SHP77 (cell line): Measurements from ENCODE around the gene ZFYVE27.

Experiments
- DNase-seq, 2 experiments: peaks; one replicate each; lab custom pipeline; 2025; lab: John Stamatoyannopoulos, UW

ZFYVE27 gene

DNA sequence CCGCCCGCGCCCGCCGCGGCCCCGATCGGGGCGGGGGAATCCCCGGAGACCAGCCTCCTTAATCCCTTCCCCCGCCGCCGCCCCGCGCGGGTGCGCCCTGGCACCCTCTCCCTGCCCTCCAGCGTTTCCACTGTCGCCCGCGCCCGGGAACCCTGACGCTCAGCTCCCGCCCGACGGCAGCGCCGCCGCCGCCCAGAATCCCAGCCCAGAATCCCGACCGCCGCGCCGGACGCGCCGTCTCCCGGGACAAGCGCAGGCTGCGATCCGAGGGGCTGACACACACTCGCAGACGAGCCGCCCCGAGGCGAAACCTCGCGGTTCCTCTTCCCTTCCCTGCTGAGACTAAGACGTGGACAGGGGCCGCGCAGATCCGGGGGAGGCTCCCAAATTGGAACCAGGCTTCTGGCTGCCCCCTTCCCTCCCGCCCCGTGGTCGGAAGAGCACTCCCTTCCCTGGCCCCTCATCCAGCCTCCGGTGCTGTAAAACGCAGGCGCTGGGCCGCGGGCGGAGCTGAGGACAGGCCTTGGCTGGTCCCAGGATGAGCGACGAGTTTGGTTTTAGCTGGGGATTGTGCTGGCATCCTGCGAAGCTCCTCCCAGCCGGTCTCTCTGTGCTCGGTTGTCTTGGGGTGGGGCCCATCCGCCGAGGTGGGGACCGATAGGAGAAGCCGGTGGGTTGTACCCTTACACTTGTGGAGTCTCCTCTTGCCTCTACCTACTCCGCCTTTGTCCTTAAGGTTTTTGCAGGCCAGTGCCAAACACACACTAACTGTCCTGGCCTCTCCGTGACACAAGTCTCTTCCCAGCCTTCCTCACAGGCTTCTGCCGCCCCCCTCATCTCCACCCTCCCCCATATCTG, 22.3 kb upstream of the ZFYVE27 start:
- DNase-seq = peak in 1 of 2 experiments; percentile 14

DNA sequence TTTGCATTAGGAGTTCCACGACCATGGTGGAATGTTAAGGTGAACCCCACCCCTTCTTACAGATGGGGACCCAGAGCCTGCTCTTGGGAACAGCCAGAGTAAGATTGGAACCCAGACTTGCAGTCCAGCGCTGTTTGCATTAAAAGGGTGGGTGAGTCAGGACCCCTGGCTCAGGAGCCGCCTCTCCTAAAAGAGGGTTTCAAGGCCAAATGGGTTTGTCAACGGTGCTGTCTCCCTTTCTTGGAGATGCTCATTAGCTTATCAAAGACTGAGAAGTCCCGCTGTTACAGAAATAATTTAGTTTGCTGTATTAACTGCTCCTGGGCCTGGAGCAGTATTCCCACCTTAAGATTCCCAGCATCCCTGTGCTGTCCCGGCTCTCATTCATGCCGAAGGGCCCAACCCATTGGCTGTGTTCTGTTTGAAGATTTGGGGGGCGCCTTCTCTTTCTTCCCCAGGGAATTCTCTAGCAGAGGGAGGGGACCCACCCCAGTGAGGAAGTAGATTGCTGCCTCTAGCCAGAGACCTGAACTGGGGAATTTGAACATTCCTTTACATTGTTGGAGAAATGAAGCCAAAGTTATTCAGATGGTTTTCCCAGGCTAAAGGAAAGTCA, 21.6 kb upstream of the ZFYVE27 start:
- DNase-seq = no peak

DNA sequence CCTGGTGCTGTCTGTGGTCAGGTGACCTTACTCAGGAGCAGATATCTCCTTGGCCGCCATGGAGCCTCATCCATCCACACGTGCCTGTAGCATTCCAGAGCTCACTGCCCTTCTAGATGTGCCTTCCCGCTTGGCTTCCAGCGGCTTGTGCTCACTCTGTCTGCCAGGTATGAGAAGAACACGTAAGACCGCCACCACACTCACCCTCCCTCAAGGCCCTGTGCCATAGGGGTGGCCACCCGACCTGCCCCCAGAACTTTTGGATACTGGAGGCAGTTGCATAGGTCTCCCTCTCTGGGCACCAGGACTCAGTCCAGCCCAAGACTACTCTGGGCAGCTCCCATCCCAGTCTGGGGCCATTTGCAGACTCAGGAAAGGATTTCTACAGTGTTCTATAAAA, 19.3 kb upstream of the ZFYVE27 start:
- no peak for DNase-seq

DNA sequence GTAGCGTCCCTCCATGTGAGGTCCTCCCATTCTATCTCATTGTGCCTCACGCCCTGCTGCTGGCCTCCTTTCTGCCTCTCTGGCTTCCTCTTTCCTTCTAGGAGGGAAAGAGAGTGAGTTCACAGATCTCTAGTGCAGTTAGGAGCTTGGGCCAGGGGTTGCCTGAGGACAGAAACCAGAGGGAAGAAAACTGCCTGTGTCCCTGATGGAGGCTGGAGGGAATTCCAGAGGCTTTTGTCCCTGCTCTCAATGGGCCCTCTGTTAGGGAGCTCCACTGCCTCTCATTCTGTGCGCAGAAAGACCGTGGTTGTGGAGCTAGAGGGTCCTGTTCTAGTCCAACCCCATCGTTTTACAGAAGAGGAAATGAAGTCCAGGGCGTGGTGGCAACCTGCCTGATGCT, 18.8 kb upstream of the ZFYVE27 start:
- DNase-seq = no peak

DNA sequence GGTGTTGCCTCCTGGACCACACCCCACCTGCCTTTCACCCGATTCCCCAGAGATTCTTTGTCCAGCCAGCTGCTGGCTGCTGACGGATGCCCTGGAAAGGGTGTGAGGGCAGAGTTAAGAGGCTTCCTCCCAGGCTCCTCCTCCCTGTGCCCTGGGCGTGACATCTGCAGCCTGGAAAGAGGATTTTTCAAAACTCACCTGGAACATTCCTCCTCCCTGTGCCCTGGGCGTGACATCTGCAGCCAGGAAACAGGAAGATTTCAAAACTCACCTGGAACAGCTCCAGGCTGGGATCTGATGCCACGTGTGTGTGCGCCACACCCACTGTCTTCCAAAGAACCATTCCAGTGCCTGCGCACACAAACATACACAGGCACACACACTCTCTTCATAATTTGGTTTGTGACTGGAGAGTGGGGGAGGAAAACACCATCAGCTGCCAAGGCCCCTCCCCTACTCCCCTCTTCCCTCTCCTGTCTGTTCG, 18.2 kb upstream of the ZFYVE27 start:
- DNase-seq = peak; percentile 44 to 50

DNA sequence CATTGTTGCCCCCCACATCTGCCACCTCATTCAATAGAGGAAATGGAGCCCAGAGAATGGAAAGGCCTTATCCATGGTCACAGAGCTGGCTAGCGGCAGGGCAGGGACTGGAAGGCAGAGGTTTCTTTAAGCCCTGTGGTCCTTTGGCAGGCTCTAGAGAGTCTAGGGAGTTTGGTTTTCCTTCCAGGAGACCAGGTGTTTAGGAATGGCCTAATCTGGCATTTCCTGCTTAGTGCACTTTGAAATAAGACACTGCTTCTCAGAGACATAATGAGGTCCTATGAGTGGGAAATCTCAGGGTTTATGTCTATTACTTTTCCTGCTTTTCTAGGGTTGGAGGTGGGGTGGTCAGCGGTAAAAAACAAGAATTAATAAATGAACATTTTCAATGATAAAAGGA, 17.3 kb upstream of the ZFYVE27 start:
- DNase-seq = no peak

DNA sequence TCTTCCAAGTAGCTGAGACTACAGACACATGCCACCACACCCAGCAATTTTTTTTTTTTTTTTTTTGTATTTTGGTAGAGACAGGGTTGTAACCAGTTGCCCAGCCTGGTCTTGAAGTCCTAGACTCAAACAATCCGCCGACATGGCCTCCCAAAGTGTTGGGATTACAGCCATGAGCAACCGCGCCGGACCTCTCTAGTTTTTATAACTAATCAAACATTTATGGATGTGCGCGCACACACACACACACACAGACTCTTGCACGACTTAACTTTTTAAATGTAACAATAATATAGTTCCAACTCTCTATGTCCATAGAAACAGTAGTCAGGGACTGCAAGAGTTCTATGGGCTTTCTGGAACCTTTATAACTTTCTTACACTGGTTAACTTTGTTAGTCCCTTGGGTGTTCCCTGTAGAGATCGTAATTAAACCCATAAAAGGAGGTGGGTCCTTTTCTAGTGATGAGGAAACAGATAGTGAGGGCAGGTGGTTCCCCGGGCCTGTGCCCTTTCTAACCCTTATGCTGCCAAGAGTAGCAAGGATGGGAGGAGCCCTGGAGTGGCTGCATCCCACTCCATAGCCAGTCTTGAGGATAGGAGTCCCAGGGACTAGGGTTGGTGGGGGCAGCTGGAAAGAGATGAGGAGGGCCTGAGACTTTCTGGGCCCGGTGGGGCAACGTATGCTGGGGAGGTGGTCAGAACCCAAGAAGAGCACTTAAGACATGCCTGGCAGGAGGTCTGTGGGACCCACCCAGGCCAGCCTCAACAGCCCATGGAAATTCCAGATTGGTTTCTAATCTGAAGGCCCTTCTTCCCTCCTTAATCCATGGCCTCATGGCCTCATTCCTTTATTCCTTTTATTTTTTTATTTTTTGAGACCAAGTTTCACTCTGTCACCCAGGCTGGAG, 14.8 kb upstream of the ZFYVE27 start:
- DNase-seq = no peak

DNA sequence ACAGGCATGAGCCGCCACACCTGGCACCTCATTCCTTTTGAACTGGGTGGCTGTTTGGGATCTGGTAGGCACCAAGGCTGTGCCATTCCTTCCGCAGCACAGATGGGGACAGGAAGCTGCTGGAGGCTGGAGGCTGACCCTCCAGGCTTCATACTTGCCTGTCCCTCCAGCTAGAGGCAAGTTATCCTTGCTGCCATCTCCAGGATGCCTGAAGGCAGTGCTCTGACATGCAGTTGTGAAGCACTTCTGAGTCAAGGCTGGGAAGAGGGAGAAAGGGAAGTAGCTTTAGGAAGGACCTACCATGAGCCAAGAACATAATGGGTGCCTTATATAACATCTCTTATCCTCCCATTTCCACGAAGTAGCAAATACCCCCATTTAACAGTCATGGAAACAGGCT, 13.9 kb upstream of the ZFYVE27 start:
- DNase-seq = no peak

DNA sequence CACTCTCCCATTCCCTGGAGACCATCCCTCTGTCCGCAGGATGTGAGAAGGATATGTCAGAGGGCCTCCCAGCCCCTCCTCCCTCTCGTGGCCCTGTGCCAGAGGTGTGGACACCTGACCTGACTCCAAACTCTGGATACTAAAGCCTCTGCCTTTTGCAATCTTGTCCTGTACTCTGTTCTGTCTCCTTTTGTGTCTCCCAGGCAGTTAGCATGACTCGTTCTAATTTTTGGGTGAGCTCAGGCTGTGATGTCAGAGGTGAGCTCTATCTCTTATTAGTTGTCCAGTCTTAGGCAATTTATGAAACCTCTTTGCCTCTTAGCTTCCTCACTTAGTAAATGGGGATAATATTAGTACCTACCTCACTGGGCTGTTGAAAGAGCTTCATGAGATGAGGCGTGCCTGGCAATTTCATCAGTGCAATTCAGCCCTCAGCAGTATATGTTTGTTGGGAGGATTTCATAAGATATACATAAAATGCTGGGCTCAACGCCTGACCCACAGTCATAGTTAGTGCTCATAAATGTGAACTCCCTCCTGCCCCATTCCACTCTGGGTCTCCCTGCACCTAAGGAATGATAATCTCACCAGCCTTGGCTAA, 12.5 kb upstream of the ZFYVE27 start:
- no peak for DNase-seq

DNA sequence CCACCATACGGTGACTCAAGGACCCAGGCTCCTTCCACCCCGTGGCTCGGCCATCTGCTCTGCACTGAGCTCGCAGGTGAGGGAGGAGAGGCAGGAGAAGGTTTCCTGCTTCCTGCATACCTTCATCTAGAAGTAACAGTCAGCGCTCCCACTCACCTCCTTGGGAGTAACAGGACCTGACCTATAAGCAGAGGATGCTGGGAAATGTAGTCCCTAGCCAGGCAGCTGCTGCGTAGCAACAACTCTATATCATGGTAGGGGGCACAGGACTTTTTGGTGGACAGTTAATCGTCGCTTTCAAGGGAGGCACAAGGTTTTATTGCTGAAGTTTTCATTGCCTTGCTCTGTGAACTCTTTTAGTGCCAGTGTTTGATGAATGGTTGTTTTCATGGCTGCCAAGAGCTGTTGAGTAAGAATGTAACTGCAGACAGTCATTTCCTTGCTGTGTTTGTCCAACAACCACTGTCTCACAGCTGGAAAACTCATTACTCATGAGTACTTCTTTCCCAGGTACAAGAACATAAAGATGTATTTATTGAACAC, 10.2 kb upstream of the ZFYVE27 start:
- peak in 1 of 2 experiments; percentile 13 for DNase-seq

DNA sequence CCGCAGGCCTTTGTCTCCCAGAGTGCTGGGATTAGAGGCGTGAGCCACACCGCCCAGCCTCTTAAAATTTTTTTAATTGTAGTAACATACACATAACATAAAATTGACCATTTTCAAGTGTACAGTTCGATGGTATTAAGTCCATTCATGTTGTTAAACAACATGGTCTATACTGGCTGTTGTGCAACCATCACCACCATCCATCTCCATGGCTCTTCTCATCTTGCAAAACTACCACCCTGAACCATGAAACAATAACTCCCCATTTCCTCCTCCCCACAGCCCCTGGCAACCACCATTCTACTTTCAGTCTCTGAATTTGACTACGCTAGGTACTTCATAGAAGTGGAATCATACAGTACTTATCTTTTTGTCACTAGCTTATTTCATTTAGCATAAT, 7.9 kb upstream of the ZFYVE27 start:
- no peak for DNase-seq

DNA sequence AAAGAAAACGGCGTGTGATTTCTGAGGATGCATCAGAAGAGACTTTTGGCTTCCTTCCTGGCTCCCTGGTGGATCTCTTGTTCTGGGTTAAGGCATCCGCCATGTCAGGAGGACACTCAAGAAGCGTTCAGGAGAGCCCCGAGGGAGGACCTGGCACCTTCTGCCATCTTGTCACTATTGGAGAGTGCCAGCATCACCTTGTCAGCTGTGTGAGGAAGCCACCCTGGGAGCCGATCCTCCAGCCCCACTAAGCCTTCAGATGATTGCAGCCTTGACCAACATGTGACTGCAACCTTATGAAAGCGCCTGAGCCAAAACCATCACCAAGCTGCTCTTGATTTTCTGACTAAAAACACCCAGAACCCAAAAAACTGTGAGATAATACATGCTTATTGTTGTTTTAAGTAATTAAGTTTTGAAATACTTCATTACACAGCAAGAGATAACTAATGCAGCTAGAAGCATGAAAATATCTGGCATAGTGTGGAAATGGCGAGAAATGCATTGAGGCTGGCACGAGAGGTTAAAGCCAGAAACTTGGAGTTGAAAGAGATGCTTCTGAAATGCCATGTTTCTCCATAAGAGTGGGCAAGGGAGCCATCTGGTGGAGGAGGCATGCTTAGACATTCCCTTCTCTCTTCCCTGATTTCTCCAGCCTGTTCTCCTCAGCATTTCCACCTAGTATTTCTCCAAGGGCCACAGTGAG, 5.4 kb upstream of the ZFYVE27 start:
- DNase-seq = peak; percentile 63 to 68

DNA sequence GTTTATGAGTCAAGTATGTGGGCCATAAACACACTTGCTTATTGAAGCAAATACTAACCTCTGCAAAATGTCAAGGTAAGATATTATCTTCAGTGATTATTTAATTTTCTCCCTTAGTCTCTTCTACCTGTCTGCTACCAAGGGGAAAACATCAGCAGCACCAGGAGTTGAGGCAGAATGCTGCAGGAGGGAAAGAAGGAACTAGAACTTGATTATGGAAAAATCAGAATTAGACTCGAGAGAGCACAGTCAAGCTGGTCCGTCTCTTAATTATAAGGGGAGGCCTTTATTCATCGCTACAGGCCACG, 4.9 kb upstream of the ZFYVE27 start:
- no peak for DNase-seq

DNA sequence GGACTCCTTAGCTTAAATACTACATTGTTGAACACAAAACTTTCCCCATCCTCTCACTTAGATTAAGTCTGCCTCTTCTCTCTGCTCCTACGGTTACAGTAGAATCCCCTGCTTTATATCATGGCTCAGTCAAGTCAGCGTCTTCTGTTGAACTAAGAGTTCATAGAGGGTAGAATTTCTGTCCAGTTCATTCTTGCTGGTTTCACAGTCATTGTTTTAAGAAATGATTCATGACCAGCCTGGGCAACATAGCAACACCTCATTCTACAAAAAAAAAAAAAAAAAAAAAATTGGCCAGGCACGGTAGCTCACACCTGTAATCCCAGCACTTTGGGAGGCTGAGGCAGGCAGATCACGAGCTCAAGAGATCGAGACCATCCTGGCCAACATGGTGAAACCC, 3.7 kb upstream of the ZFYVE27 start:
- DNase-seq = no peak

DNA sequence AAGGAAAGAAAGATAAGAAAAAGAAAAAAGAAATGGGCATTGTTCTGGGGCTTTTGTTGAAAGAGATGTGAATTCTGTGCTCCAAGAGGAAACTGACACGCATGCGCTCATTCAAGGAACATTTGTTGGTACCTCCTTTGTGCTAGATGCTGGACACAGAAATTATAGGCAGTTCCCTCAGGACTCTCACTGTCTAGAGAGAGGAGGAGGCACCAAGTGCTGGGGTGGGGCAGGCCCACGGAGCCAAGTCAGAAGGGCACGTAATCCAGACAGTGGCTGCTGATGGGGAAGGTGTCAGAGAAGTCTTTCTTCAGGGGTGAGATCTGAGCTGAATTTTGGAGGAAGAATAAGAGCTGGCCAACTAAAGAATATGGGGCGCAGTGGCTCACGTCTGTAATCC, 2.9 kb upstream of the ZFYVE27 start:
- no peak for DNase-seq

DNA sequence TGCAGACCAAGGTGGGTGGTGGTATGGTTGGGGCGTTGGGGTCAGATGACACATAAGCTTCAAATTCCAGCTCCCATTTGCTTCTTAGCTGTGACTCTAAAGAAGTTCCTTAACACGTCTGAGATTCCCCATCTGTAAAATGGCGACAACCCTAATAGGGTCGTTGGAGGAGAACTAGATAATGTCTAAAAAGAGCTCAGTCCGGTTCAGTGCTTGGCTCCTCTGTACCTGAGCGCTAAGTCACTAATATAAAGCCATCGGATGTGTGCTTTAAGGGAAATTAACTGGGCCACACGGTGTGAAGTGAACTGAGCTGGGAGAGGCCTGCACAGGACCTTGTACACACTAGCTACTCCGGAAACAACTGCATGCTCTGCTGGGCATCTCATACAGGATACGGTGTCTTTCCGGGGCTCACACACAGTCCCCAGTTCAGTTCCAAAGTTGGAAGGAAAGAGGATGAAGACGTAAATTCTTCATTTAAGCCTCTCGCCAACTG, 476 bp upstream of the ZFYVE27 start:
- DNase-seq = no peak

DNA sequence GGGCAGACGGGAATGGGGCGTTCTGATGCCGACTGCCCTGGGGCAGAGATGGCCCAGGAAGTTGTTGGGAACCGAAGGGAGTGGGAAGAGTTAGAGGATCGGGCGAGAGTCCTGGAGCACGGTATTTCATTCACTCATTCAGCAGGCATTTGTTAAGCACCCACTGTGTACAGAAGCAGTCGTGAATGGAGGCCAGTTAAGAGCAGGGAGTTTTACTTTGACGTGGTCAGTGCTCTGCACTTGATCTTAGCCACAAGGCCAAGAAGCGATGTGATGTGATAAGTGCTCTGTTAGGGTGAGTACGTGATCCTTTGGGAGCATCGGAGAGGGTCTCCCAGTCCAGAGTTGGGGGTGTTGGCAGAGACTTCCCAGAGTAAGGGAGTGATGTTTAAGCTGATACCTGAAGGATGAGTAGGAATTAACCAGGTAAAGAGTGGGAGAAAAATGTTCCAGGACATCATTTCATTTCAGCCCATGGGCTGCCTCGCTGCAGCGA, 890 bp downstream of the ZFYVE27 start:
- no peak for DNase-seq

DNA sequence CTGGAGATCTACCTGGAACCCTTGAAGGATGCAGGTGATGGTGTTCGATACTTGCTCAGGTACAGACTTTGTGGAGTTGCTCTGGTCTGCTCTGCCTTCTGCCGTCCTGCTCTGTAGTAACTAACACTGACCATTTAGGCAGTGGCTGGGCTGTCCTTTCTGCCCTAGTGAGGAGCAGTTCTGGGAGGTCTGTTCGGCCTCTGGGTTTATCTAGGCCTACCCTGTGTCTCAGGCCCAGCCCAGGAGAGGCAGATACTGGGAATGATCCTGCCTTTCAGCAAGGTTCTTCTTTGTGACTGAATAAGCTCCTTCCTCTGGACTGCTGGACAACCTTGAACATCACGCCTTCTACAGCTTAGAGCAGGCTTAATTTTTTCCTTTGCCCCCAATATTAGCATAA, 1.7 kb downstream of the ZFYVE27 start:
- DNase-seq = no peak

DNA sequence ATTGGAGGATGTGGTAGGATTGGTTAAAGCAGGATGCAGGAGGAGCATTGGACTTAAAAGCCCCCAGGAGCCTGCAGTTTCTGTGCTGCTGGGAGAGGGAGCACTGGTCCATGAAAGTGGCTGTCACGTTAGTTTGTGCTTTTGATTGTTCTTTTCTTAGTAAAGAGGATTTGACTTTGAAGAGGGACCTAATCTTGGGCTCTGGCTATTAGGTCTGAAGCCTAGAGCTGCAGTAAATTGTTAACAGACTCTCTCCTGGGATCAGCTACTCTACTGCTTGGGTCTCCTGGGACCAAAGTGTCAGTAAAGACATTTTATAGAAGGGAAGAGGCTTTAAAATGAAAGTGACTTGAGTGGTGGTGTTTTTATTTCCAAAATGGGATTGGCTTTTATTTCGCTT, 3.7 kb downstream of the ZFYVE27 start:
- no peak for DNase-seq

DNA sequence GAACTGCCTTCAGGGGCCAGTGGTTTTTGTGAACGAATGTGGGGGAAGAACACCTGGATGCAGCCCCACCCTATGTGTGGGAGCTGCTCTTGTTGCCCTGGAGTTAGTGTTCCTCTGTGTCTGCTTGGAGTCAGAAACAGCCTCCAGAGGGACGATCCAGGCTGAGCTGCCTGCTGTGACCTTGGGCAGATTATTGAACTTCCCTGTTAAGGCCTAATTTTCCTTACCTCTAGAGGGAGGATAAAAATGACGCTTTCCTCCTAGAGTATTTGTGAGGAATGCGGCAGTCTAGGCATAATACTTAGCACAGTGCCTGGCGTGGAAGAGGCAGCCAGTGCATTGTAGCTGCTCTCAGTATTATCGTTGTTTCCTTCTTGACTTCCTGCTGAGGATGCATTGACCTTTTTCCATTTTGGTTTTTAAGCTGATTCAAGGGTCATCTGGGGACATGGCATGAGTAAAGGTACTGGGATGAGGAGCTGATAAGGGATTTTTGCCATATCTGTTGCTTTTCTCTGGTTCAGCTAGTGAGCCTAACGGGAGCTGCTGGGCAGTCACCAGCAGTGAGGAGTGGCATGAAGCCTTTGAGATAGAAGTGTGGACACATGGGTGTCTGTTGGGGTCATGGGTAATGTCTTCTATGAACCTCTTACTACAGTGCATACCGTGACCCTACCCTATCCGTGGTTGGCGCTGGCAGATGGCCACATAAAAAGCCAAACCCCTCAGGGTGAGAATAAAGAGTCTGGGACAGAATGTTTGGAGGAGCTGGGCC, 6.4 kb downstream of the ZFYVE27 start:
- no peak for DNase-seq
